T47D (cell line): ENCODE data around the gene DNAJA3.
A peak's percentile ranks its signal among the peaks of the same experiment; 100 is the strongest.

Experiments
- DNase-seq, 2 experiments: peaks; one replicate each; pipeline versions ENCODE4 v3.0.0 to v3.0.0-alpha.2; 2011 to 2012; ENCODE audit warnings: low read depth in 1 of 2, low spot score in 1 of 2
- JUND ChIP-seq: IDR thresholded peaks from 2 replicates; pipeline ENCODE4 v1.6.1; 2012; ENCODE audit warnings: low read depth
- in situ Hi-C: cut with HindIII; loops from 2 replicates; pipeline ENCODE4 v1.10.0; 2016; ENCODE audit warnings: low sequenced_read_pairs, low pct_unique_long_range_greater_than_20kb

The DNAJA3 gene

DNA sequence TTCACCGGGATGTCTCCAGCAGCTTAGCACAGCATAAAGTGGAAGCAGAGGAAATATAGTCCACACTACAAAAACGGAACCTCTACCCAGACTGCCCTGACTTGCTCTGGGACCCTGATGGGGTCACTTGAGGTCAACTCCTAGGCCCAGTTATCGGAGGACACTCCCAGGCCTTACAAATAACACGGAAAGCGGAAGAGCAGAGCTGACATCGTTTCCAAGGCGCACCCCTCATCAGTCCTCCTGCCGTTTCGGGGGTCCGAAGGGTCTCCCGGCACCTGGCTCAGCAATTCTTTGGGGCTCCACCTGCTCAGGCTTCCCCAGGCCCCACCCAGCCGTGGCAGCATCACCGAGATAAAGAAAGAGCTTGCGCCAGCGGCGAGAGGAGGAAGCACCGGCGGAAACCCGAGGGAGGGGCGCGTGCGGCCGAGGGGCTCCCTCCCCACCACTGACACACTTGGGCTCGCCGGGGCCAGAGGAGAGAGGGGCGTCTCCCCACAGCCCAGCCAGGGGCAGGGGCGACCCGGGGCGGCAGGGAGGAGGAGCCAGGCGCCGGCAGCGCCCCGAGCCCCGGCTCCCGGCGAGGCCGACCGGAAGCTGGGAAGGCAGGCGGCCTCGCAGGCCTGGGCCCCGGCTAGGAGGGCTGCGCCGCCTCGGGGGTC lies 10.0 kb upstream of the DNAJA3 start:
- in situ Hi-C loops, result no loop called here
- TF ChIP-seq JUND, result no peak
- DNase-seq, result no peak

DNA sequence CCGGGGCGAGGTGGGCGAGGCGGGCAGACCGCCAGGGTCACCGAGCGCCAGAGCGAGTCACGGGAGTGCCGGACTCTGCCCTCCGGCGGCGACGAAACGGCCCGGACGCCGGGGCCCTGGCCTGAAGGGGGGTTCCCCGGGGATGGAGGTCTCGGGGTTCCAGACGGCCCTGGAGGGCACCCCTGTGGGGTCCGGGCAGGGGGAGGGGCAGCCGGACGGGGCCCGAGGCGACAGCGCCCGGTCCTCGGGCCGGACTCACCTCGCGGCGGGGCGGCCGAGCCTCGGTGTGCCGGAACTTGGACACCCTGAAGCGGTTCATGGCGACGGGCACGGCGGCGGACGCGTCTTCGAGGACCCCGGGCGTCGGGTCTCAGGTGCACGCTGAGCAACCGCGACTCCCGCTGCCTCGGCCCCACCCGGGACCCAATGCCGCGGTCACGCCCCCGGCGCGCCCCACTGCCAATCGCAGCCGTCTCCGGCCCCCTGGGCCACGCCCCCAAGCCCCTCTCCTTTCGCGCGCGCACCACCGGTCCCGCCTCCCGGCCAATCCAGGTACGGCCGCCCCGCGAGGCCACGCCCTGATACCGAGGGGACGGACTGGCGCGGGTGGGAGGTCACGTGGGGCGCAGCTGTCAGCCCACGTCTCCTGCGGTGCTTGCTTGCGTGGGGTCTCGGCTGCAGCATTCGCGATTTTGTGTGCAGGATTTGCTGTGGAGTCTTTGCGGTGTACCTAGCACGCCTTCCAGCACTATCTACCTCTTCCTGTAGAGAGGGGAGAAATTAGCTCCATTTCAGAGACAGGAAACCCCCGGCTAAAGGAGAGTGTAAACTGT lies 9.3 kb upstream of the DNAJA3 start, which contains the start of gene CORO7:
Gene CORO7, minus strand, starts transcription at position 397 of the 833 bp plus-strand sequence. Its CDS starts 78 bp downstream, at position 319.
- in situ Hi-C loops, result no loop called here
- peak; percentile 93 to 95 for DNase-seq

DNA sequence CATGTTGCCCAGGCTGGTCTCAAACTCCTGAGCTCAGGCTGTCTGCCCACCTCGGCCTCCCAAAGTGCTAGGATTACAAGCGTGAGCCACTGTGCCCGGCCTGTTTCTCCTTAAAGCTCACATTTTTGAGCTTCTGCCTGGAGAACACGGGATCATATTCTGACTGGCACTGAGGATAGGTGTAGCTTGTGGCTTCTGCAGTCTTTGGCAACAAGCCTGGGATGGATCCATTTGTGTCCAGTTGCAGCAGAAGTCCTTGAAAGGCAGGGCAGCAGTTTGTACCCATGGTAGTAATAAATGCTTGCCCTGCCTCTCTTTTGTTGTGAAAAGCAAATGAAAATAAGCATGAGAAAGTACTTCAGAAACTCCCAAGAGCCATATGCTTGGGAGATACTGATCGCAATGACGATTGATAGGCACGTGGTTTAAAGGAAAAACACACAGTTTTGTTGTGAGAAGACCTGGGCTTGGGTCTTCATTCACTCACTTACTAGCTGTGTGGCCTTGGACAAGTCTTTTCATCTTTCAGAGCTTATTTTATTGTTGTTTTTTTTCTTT lies 6.2 kb upstream of the DNAJA3 start:
- DNase-seq, result no peak
- in situ Hi-C loops, result no loop called here
- no peak for TF ChIP-seq JUND

More for the DNA sequence above, 9.3 kb upstream of the DNAJA3 start, which contains the start of gene CORO7:
- no peak for TF ChIP-seq JUND

DNA sequence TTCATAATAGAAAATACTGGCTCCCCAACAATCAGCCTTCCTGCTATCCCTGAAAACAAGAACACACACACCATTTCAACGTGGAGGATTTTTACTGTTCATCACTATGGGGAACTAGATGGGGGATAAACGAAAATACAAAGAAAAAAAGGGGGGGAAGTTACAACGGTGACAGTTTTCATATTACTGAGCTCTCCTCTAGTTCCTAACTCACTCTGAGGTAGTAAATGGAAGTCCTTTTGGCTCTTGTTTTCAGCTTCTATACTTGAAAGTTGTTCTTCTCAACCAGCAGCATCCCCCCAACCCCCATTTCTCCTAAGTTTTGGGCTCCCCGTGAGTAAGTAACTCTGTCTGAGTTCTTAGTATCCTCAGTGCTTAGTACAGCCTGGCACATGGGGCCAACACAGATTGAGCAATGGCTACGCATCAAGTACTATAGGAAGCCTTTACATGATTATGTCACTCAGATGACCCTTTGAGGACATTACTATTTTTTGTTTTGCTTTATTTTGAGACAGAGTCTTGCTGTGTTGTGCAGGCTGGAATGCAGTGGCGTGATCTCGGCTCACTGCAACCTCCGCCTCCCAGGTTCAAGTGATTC lies 5.1 kb upstream of the DNAJA3 start:
- no peak for DNase-seq
- no peak for TF ChIP-seq JUND
- in situ Hi-C loops, result no loop called here

DNA sequence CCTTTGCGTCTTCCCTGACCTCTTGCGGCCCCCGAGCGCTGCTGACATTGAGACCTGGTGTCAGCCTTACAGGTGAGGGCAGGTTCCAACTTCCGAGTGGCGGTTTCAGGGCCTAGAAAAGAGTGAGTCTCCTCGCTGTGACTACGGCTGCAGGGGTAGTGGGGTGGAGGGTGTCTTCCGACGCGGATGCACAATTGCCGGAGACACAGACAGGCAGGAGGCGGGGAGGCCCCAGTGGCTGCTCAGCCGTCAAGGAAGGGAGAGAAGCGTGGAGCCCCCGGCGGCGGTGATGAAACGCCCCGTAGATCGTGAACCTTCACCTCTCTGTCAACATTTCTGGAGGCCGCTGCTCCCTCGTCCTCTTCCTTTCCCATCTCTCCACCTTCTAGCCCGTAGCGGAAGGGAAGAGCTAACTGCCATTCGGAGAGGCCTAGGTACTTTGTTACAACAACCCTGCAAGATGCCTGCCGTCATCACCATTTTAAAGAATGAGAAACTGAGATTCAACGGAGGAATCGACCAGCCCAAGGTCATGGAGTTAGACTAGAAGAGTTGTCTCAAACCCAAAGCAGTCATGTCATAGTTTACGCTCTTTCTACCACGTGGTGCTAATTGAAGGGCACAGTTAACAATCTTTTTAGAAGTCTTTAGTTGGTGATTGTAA lies 485 bp downstream of the DNAJA3 start:
- no peak for DNase-seq
- no peak for TF ChIP-seq JUND
- in situ Hi-C loops, result no loop called here

DNA sequence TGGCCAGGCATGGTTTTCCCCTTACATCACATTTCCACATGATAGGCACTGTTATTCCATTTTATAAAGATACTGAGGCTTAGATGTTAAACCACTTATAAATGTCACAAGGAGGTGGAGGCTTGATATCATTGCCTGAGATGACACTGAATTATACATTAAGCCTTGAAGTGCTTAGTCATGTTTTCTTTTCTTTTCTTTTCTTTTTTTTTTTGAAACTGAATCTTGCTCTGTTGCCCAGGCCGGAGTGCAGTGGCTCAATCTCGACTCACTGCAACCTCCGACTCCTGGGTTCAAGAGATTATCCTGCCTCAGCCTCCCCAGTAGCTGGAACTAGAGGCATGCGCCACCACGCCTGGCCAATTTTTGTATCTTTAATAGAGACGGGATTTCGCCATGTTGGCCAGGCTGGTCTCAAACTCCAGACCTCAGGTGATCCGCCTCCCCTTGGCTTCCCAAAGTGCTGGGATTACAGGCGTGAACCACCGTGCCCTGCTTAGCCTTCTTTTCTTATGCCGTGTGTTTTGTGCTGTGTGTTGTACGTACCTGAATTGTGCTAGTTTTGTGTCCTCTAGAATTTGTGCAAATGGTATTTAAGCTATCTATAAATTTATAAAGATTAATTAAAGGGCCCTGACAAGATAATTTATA lies 1.2 kb downstream of the DNAJA3 start:
- in situ Hi-C loops, result no loop called here
- TF ChIP-seq JUND, result no peak
- no peak for DNase-seq

DNA sequence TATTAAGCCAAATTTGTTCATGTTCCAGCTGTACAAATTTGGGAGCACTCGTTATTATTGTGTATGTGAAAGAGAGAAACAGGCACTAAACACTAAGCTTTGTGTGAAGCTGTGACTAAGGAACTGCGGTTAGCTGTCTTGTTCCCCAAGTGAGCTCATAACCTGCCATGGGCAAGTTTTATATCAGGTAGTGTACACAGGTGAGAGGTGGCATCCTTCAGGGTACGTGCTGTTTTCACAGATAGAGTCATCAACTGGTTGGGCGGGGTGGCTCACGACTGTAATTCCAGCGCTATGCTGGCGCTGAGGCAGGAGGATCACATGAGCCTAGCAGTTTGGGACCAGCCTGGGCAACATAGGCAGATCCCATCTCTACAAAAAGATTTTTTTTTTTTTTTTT lies 2.8 kb downstream of the DNAJA3 start:
- no peak for DNase-seq
- in situ Hi-C loops, result no loop called here
- no peak for TF ChIP-seq JUND

DNA sequence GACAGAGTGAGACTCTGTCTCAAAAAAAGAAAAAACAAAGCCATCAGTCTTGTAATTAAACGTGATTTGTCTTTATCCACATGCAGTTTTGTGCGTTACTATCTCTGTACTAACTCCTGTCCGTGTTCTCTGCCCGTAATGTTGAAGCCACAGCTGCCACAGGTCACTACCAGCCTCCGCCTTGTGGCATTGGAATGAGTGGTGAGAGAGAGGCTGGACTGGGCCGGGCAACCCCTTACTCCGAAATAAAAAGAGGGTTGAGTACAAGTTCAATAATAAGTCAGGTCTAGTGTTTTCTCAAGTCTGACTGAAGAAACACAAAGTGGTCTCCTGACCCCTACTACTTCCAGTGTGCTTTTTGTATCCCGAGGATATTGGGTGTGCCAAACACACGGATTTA lies 5.4 kb downstream of the DNAJA3 start:
- TF ChIP-seq JUND, result no peak
- in situ Hi-C loops, result no loop called here
- no peak for DNase-seq

DNA sequence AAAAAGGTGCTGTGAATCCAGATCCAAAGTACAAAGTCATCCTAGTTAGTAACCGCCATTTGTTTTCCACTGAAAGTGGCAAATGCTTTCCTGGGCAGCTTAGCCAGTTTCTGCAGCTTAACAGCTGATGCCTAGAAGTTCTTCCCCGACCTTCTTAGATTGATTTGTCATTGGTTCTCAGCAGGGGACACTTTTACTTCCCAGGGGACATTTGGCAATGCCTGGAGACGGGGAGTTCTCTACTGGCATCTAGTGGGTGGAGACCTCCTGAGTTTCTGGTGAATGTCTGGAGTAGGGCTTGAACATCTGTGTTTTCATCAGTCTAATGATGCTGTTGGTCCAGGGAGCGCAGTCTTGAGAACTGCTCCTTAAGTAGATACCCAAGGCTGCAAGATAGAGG lies 7.6 kb downstream of the DNAJA3 start:
- no peak for TF ChIP-seq JUND
- in situ Hi-C loops, result no loop called here

DNA sequence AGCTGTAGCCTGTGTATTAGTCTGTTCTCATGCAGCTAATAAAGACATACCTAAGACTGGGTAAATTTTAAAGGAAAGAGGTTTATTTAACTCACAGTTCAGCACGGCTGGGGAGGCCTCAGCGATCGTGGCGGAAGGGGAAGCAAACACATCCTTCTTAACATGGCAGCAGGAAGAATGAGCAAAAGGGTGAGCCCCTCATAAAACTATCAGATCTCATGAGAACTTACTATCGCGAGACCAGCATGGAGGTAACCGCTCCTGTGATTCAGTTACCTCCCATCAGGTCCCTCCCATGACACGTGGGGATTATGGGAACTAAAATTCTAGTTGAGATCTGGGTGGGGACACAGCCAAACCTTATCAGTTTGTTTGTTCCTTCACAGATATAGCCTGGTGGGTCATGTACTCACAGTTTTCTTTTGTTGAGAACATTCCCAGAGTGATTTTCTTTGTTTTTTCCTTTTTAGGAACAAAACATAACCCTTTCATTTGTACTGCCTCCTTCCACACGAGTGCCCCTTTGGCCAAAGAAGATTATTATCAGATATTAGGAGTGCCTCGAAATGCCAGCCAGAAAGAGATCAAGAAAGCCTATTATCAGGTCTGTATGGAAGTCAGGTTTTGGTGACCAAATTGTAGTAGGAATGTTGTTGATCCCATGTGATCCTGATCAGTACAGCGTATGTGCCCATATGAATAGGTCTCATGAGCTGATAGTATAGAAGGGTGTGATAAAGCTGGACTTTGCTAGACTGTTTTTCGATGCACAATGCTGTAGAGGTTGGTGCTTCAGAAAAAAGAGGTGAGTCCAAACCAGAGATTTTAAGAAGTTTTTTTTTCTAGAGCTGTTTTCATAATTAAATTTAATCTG lies 8.5 kb downstream of the DNAJA3 start:
- no peak for DNase-seq
- in situ Hi-C loops, result no loop called here
- no peak for TF ChIP-seq JUND

More for the DNA sequence above, 7.6 kb downstream of the DNAJA3 start:
- no peak for DNase-seq
